Retinal pigment epithelial cell (primary cell): Measurements from ENCODE around the gene ADAMTS8.
A peak's percentile ranks its signal among the peaks of the same experiment; 100 is the strongest.

Experiments used
- DNase-seq: peaks from one replicate; pipeline ENCODE4 v3.0.0-alpha.2; 2010; ENCODE audit warnings: low read depth
- H3K4me3 ChIP-seq: 2 replicates; pipeline ENCODE4 v1.5.1; 2011; ENCODE audit warnings: mild to moderate bottlenecking, low read length, control low read depth, moderate library complexity
- CTCF ChIP-seq: conservative IDR thresholded peaks from 2 replicates; pipeline ENCODE4 v1.5.1; 2011; ENCODE audit warnings: low read depth, low read length, control low read depth, inconsistent platforms

The ADAMTS8 gene

DNA sequence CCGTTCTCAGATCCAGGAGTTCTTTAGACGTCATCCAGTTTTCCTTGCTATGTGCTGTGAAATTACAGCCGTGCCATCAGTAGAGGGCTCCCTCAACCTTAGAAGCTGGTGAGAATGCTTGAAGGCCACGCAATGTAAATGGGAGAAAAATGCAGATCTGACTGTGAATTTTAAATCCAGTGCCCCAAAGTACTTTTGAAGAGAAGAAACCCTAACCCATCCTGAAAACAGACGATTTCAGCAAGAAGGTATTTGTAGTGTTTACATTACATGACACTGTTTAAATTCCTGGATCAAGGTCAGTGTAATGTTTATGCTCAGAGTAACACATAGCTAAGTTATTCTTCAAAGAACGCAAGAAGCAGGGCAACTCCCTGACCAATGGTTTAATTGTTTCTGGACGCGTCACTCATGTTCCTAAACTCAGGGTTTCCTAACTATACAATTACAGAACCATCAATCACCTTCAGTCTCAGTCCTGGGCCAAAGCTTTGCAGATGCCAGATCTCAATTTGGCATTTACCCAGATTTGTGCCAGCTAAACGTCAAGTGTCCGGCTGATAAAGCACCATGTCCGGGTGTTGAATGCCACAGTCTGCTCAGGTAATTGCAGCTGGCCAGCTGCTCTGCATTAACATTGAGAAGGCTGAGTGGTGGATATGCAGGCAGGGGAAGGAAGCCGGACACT is 38.2 kb downstream of the ADAMTS8 start:
- no peak for DNase-seq

DNA sequence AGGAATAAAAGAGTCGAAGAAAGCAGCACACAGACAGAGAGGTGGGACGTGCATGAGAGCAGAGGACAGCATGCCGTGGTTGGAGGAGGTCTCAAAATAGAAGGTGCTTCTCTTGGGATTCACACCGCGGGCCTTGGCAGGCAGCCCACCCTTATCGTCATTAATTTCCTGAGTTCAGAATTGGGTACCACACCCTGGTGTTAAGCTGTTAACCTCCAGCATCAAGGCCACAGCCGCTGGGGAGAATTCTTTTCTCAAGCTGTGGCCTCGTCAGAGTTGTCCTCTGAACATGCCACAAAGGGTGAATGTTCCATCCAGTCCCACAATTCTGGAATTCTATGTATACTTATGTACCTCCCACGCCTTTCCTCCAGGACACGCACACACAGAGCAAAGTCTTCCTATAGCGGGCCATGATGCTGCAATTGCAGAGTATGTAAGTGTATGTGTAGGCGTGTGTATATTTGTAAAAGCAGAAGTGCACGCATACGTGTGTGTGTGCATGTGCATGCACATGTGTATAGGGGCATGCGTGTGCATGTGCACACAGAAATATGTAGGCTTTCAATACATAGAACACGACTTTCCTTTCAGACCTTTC is 39.0 kb downstream of the ADAMTS8 start:
- no peak for DNase-seq
- no peak for TF ChIP-seq CTCF
- no peak overlapping the region for H3K4me3 ChIP-seq

More for the DNA sequence above, 38.2 kb downstream of the ADAMTS8 start:
- no peak overlapping the region for H3K4me3 ChIP-seq
- TF ChIP-seq CTCF: peak; percentile 68

DNA sequence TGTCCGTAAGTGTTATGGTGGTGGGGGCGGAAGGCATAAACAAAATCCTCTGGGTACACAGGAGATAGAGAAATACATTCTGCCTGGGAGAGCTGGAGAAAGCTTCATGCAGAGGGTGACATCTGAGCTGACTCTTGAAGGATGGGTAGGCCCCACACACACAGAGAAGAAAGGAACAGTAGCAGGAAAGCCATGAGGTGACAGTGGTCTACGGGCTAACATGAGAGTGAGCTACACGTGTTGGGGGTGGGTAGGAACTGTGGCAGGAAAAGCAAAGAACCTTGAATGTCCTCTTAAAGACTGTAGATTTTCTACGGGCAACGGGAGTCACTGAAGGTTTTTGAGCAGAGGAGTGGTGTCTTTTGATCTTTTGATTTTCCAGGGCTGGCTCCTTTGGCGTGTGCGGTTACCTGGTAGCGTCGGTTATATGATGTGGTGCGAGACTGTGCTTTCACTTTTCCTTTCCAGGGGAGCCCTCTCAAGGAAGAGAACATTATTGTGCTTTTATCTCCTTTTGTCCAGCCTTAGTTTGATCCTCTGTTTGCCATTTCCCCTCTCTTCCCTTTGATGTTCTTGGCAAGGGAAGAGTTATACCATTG is 39.7 kb downstream of the ADAMTS8 start:
- DNase-seq: no peak
- no peak overlapping the region for H3K4me3 ChIP-seq
- TF ChIP-seq CTCF: no peak

GRCh38 chr11:130386056-130386455 is 42.4 kb downstream of the ADAMTS8 start:
- no peak for DNase-seq
- no peak for TF ChIP-seq CTCF
- no peak overlapping the region for H3K4me3 ChIP-seq

- TF ChIP-seq CTCF: no peak
- peak; percentile 95 for DNase-seq
- no peak overlapping the region for H3K4me3 ChIP-seq
Observed at GRCh38 chr11:130383344-130384211, 44.8 kb downstream of the ADAMTS8 start.

DNA sequence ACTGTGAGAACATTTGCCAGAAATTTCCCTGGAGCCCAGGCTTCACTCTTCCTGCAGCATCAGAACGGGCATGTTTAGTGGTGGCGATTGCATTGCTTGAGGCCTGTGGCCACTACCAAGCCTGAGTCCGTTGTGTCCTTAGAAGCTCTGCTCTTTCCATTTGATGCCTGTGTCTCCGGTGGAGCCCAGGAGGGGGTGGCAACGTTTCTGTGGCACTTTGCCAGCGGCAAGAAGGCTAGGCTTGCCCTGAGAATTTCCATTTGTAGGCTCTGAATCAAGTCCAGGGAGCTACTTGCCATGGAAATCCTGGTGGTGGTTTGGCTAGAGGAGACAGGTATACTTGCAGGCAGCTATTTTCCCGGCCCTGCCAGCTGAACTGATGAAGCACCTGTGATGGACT is 47.1 kb downstream of the ADAMTS8 start:
- DNase-seq: no peak
- TF ChIP-seq CTCF: peak; percentile 9
- no peak overlapping the region for H3K4me3 ChIP-seq
